H9 (cell line): Measurements from ENCODE around the gene DPF3. TPM values are rescaled to one million over a fixed set of nuclear protein-coding genes. Genes with fewer than 3 reads are reported as not detected.

Source experiments
- DNase-seq: peaks from one replicate; pipeline ENCODE4 v3.0.0-alpha.2; 2017
- H2AFZ ChIP-seq: one replicate; pipeline ENCODE4 v1.6.1; 2013; ENCODE audit warnings: mild to moderate bottlenecking, low read length, control low read depth, moderate library complexity
- H2AK5ac ChIP-seq: 2 replicates; pipeline ENCODE4 v1.6.1; 2013; ENCODE audit warnings: low read length, control low read depth, mixed read lengths; ENCODE audit not compliant: insufficient read length
- H2BK120ac ChIP-seq: one replicate; pipeline ENCODE4 v1.6.1; 2013; ENCODE audit warnings: low read depth, mild to moderate bottlenecking, low read length, control low read depth, inconsistent platforms; ENCODE audit not compliant: poor library complexity, severe bottlenecking
- H2BK12ac ChIP-seq: 2 replicates; pipeline ENCODE4 v1.6.1; 2013; ENCODE audit warnings: low read length, control low read depth, mixed read lengths, low read depth; ENCODE audit not compliant: insufficient read length
- H2BK15ac ChIP-seq: 2 replicates; pipeline ENCODE4 v1.6.1; 2013; ENCODE audit warnings: low read depth, low read length, control low read depth
- H2BK20ac ChIP-seq: one replicate; pipeline ENCODE4 v1.6.1; 2013; ENCODE audit warnings: low read depth, mild to moderate bottlenecking, low read length, control low read depth, inconsistent platforms; ENCODE audit not compliant: poor library complexity, severe bottlenecking
- H2BK5ac ChIP-seq: 2 replicates; pipeline ENCODE4 v1.6.1; 2013; ENCODE audit warnings: low read length, control low read depth, mixed read lengths; ENCODE audit not compliant: insufficient read length
- H3K14ac ChIP-seq: 2 replicates; pipeline ENCODE4 v1.6.1; 2013; ENCODE audit warnings: low read length, control low read depth; ENCODE audit not compliant: insufficient read depth
- H3K18ac ChIP-seq: 2 replicates; pipeline ENCODE4 v1.6.1; 2013; ENCODE audit warnings: low read depth, mild to moderate bottlenecking, mixed read lengths, low read length, control low read depth; ENCODE audit not compliant: insufficient read length
- H3K23ac ChIP-seq: 2 replicates; pipeline ENCODE4 v1.6.1; 2013; ENCODE audit warnings: low read length, control low read depth, mixed read lengths, low read depth; ENCODE audit not compliant: insufficient read length
- H3K23me2 ChIP-seq: 2 replicates; pipeline ENCODE4 v1.6.1; 2013; ENCODE audit warnings: low read depth, mild to moderate bottlenecking, mixed read lengths, low read length, control low read depth; ENCODE audit not compliant: insufficient read length, poor library complexity, severe bottlenecking
- H3K27ac ChIP-seq: 2 replicates; pipeline ENCODE4 v1.5.1; 2013; ENCODE audit warnings: low read length, control low read depth, mixed read lengths, low read depth; ENCODE audit not compliant: insufficient read length
- H3K27me3 ChIP-seq: 2 replicates; pipeline ENCODE4 v1.6.1; 2013; ENCODE audit warnings: low read length, control low read depth, inconsistent platforms; ENCODE audit not compliant: insufficient read depth
- H3K4ac ChIP-seq: 2 replicates; pipeline ENCODE4 v1.6.1; 2013; ENCODE audit warnings: low read depth, mild to moderate bottlenecking, control low read depth, inconsistent platforms, low read length, moderate library complexity
- H3K4me1 ChIP-seq: 2 replicates; pipeline ENCODE4 v1.6.1; 2013; ENCODE audit warnings: low read length, control low read depth, inconsistent platforms; ENCODE audit not compliant: insufficient read depth
- H3K4me2 ChIP-seq: 2 replicates; pipeline ENCODE4 v1.6.1; 2013; ENCODE audit warnings: low read length, control low read depth, mixed read lengths; ENCODE audit not compliant: insufficient read length, insufficient read depth
- H3K56ac ChIP-seq: 2 replicates; pipeline ENCODE4 v1.6.1; 2013; ENCODE audit warnings: low read depth, mild to moderate bottlenecking, mixed read lengths, low read length, control low read depth; ENCODE audit not compliant: insufficient read length
- H3K79me1 ChIP-seq: 2 replicates; pipeline ENCODE4 v1.6.1; 2013; ENCODE audit warnings: low read depth, mild to moderate bottlenecking, moderate library complexity, low read length, control low read depth, inconsistent platforms; ENCODE audit not compliant: insufficient read depth, poor library complexity, severe bottlenecking
- H3K79me2 ChIP-seq: 2 replicates; pipeline ENCODE4 v1.6.1; 2013; ENCODE audit warnings: low read length, control low read depth, inconsistent platforms; ENCODE audit not compliant: insufficient read depth
- H3K9ac ChIP-seq: 2 replicates; pipeline ENCODE4 v1.6.1; 2013; ENCODE audit warnings: low read length, control low read depth, mixed read lengths; ENCODE audit not compliant: insufficient read length; ENCODE audit errors: extremely low read depth
- H3K9me3 ChIP-seq: one replicate; pipeline ENCODE4 v1.6.1; 2013; ENCODE audit warnings: low read depth, low read length, inconsistent platforms; ENCODE audit not compliant: control insufficient read depth
- H3T11ph ChIP-seq: one replicate; pipeline ENCODE4 v1.6.1; 2013; ENCODE audit warnings: mild to moderate bottlenecking, low read length, control low read depth, inconsistent platforms
- H4K20me1 ChIP-seq: one replicate; pipeline ENCODE4 v1.6.1; 2013; ENCODE audit not compliant: control insufficient read depth, insufficient read length, insufficient read depth
- H4K5ac ChIP-seq: 2 replicates; pipeline ENCODE4 v1.6.1; 2013; ENCODE audit warnings: low read depth, mild to moderate bottlenecking, mixed read lengths, low read length, control low read depth; ENCODE audit not compliant: insufficient read length
- H4K8ac ChIP-seq: replicated peaks from 2 replicates; pipeline ENCODE4 v1.6.1; 2013; ENCODE audit warnings: low read length, control low read depth, mixed read lengths, low read depth; ENCODE audit not compliant: insufficient read length
- H4K91ac ChIP-seq: 2 replicates; pipeline ENCODE4 v1.6.1; 2013; ENCODE audit warnings: low read depth, mild to moderate bottlenecking, moderate library complexity, mixed read lengths, low read length, control low read depth; ENCODE audit not compliant: insufficient read length
- H3K27ac Mint-ChIP-seq, 3 experiments: 2 replicates in 2 of 3; 3 replicates in 1 of 3; pipeline ENCODE4 v1.8.0; 2020 to 2021; ENCODE audit warnings: mixed read lengths in 3 of 3, mild to moderate bottlenecking in 1 of 3, moderate library complexity in 1 of 3
- H3K27me3 Mint-ChIP-seq: 2 replicates; pipeline ENCODE4 v1.8.0; 2021; ENCODE audit warnings: low read depth, mild to moderate bottlenecking, moderate library complexity, mixed read lengths
- H3K36me3 Mint-ChIP-seq, 3 experiments: 2 replicates in 2 of 3; 3 replicates in 1 of 3; pipeline ENCODE4 v1.8.0; 2020 to 2021; ENCODE audit warnings: low read depth in 3 of 3, mixed read lengths in 3 of 3; ENCODE audit not compliant: insufficient read depth in 1 of 3
- H3K4me1 Mint-ChIP-seq, 2 experiments: 2 replicates each; pipeline ENCODE4 v1.8.0; 2020; ENCODE audit warnings: mixed read lengths in 2 of 2
- H3K4me3 Mint-ChIP-seq, 2 experiments: 2 replicates in 1 of 2; 3 replicates in 1 of 2; pipeline ENCODE4 v1.8.0; 2020 to 2021; ENCODE audit warnings: mild to moderate bottlenecking in 2 of 2, mixed read lengths in 2 of 2, moderate library complexity in 1 of 2
- H3K9me3 Mint-ChIP-seq, 2 experiments: 2 replicates in 1 of 2; 3 replicates in 1 of 2; pipeline ENCODE4 v1.8.0; 2020; ENCODE audit warnings: mild to moderate bottlenecking in 2 of 2, mixed read lengths in 2 of 2, moderate library complexity in 1 of 2
- CTCF ChIP-seq: fragments of 200-600 bp; sonication (generic); conservative IDR thresholded peaks from 3 replicates; pipeline ENCODE4 v1.8.0; 2021; ENCODE audit warnings: antibody characterized with exemption, mild to moderate bottlenecking
- WGBS: extraction: QIAGEN DNeasy Blood & Tissue Kit; methylation state at CpG from one replicate; pipeline ENCODE4 v1.1.7; 2013; ENCODE audit warnings: missing lambda C conversion rate, low lambda C conversion rate, mixed read lengths; ENCODE audit not compliant: insufficient read length; ENCODE audit errors: extremely low coverage; 5-methylcytosine and 5-hydroxymethylcytosine counted together
- total RNA-seq: library from RNA; stranded (reverse); gene quantifications from 2 replicates; pipeline ENCODE4 v1.2.1, GENCODE V29; 2021

DPF3 gene
- total RNA-seq, 1 experiment from 2014 or later: not detected

GRCh38 chr14:72699443-72699842 lies 194.5 kb downstream of the DPF3 start:
- Histone ChIP-seq H4K20me1 (no peaks in the 10 kb centered on the region), H3K4me1 (peaks cover 3% of the 10 kb centered on the region; the same call in 1 of the 2 replicates), H4K5ac (no peak overlapping the region), H3K23ac (no peak overlapping the region), H3K23me2 (peaks cover 3% of the 10 kb centered on the region), H3K27me3 (no peaks in the 10 kb centered on the region), H3K79me1 (no peaks in the 10 kb centered on the region), H4K8ac (no peak overlapping the region), H3K4me2 (no peak overlapping the region), H3K9ac (no peak overlapping the region), H3K56ac (no peak overlapping the region), H2BK5ac (no peak overlapping the region), H2BK20ac (no peak overlapping the region), H3K79me2 (no peaks in the 10 kb centered on the region), H3T11ph (no peak overlapping the region), H2AK5ac (no peak overlapping the region), H2AFZ (no peak overlapping the region), H3K14ac (no peak overlapping the region), H3K4ac (no peak overlapping the region), H3K27ac (no peak overlapping the region), H3K18ac (no peak overlapping the region), H2BK12ac (no peak overlapping the region), H2BK120ac (no peak overlapping the region), H3K9me3 (no peaks in the 10 kb centered on the region), H4K91ac (no peak overlapping the region), H2BK15ac (no peak overlapping the region)
- Mint-ChIP-seq H3K27ac (no peak overlapping the region; a peak in 1 of 7 replicates), H3K27me3 (peaks cover 4% of the 10 kb centered on the region), H3K9me3 (no peaks in the 10 kb centered on the region), H3K4me3 (no peak overlapping the region), H3K4me1 (peaks cover 23 to 39% of the 10 kb centered on the region in 2 experiments), H3K36me3 (no peaks in the 10 kb centered on the region)
- no peak for TF ChIP-seq CTCF
- DNase-seq: no peak
- no CpG with 5 or more reads among the region's 4 CpGs for WGBS
